Esophagus muscularis mucosa (tissue), 2 donors: ENCODE data around the gene RPL31.

ENCODE experiments used
- POLR2A ChIP-seq: fragments of 450-650 bp; IDR thresholded peaks from one replicate; pipeline ENCODE4 v1.6.1; 2017; ENCODE audit warnings: antibody characterized with exemption, moderate library complexity, mild to moderate bottlenecking, low read depth
- POLR2AphosphoS5 ChIP-seq, 2 donors: sonication (generic); formaldehyde crosslinking; IDR thresholded peaks; one replicate each; pipeline ENCODE4 v1.6.1; 2017; ENCODE audit warnings: antibody characterized with exemption in 2 of 2

DNA sequence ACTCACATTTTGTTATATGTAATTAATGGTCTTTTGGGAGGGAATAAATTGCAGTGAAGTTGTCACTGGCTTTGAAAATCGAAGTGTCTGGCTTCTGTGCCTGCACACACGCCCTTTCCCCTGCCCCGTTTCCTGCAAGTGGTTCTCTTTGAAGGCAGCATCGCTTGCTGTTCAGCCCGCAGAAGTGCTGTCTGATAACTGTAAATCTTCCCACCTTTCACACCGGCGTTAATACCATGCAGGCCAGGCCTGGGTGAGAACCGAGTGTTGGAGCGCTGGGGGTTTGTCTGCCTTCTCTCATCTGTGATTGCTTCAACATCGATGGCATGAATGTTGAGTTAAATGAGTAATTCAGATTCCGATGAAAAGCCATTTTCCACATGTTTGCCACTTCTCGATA, 37.9 kb upstream of the RPL31 start:
- TF ChIP-seq POLR2AphosphoS5 (IDR thresholded peaks at IDR 0.05) (no peak), POLR2A (no peak)
